HK-2 (cell line): Measurements from ENCODE around the gene LAMA4.
A peak's percentile ranks its signal among the peaks of the same experiment; 100 is the strongest.

Source experiments
- DNase-seq: peaks from one replicate; pipeline ENCODE4 v3.0.0-alpha.2; 2018; ENCODE audit not compliant: unreplicated experiment

LAMA4 gene, protein sequence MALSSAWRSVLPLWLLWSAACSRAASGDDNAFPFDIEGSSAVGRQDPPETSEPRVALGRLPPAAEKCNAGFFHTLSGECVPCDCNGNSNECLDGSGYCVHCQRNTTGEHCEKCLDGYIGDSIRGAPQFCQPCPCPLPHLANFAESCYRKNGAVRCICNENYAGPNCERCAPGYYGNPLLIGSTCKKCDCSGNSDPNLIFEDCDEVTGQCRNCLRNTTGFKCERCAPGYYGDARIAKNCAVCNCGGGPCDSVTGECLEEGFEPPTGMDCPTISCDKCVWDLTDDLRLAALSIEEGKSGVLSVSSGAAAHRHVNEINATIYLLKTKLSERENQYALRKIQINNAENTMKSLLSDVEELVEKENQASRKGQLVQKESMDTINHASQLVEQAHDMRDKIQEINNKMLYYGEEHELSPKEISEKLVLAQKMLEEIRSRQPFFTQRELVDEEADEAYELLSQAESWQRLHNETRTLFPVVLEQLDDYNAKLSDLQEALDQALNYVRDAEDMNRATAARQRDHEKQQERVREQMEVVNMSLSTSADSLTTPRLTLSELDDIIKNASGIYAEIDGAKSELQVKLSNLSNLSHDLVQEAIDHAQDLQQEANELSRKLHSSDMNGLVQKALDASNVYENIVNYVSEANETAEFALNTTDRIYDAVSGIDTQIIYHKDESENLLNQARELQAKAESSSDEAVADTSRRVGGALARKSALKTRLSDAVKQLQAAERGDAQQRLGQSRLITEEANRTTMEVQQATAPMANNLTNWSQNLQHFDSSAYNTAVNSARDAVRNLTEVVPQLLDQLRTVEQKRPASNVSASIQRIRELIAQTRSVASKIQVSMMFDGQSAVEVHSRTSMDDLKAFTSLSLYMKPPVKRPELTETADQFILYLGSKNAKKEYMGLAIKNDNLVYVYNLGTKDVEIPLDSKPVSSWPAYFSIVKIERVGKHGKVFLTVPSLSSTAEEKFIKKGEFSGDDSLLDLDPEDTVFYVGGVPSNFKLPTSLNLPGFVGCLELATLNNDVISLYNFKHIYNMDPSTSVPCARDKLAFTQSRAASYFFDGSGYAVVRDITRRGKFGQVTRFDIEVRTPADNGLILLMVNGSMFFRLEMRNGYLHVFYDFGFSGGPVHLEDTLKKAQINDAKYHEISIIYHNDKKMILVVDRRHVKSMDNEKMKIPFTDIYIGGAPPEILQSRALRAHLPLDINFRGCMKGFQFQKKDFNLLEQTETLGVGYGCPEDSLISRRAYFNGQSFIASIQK (N-terminal part only)

DNA sequence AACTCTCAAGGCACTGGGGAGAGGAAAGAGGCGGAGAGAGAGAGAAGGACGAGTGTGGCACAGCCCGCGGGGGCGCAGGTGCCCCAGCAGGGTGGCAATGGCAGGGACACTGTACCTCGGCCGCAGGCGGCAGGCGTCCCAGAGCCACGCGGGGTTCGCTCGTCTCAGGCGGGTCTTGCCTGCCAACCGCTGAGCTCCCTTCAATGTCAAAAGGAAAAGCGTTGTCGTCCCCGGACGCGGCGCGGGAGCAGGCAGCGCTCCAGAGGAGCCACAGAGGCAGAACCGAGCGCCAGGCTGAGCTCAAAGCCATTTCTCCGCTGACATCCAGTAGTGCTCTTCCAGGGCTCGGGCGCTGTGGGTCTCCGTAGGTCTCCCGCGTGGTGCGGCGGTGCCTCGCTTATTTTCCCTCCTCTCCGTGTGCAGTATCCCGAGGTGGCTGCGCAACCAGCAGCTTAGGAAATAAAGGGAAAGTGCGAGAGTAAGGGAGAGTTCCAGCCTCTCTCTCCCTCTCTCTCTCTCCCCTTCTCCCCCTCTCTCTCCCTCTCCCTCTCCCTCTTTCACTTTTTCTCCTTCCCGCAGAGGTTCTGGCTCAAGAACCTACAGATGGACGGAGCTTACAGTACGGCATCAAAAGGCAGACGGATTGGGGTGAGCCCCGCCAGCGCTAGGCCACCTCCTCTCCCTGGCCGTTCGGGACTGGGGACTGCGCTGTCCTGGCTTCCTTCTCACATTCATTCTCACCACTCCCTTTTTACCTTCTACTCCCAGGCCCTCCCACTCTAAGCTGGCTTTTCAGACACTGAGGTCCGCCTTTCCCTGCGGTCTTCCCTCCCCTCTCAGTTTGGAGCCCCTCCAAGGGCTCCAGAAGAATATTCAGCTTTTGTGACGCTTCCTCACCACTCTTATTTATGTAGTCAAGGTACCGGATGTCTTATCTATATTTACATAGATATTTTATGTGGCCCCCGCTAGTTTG lies at the start of gene LAMA4:
Gene LAMA4 (minus strand): TSS at position 727 of the 976 bp plus-strand sequence. CDS start 417 bp downstream, at position 310.
- DNase-seq, result no peak

GRCh38 chr6:112302142-112302705 lies 47.9 kb upstream of the LAMA4 start:
- DNase-seq, result no peak

- no peak for DNase-seq
These were observed 46.5 kb upstream of the LAMA4 start for GRCh38 chr6:112300896-112301295.

DNA sequence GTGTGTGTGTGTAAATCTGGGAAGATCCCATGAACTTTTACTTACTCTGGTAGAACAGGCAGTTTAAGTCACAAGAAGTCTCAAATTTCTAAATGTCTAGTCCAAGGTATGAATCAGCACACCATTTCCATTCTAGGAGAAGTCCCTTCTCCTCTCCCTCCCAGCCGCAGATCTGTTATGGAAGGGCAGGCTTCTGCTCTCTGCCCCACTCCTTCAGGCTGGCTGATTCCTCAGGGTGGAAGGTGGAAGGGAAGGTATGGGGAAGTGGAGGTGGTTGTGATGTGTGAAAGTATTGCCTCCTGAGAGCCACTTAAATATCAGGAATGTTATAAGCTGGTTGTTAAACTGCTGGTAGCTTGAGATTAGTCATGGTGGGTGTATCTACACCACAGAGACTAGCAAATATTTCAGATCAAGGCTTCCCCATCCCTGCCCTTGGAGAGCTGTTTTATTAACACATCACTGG lies 44.5 kb upstream of the LAMA4 start:
- DNase-seq, result peak; percentile 52

DNA sequence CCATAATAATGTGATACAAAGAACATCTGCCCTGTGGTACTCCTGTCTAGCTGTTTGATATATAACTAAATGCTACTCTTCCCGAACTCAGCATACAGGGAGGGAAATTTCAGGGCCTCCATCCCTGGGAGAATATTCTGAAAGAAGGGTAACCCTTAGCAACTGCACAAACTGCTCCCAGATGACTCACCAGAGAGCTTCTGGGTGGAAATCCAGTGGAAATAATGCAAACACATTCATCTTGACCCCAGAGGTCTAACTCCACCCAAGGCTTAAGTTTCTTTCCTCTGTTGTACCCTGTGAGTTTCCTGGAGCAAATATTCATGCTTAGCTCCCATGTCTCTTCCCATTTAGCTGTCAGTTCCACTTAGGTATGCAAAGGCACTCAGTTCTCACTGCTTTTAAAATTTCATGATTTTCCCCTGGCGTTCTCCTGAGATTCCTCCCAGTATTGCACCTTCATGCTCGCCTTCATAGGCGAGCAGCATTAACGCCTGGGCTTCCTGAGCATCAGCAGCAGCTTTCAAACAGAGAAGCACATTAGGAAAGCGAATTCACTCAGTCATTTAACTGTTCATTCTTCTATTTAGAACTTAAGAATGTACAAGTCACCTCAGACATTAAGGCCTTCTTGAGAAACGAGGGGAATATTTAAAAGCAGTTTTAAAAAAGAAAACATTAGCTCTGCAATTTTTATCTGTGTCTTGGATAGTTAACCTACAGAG lies 43.8 kb upstream of the LAMA4 start:
- no peak for DNase-seq

- DNase-seq, result no peak
These were observed 42.3 kb upstream of the LAMA4 start for GRCh38 chr6:112296694-112297093.

DNA sequence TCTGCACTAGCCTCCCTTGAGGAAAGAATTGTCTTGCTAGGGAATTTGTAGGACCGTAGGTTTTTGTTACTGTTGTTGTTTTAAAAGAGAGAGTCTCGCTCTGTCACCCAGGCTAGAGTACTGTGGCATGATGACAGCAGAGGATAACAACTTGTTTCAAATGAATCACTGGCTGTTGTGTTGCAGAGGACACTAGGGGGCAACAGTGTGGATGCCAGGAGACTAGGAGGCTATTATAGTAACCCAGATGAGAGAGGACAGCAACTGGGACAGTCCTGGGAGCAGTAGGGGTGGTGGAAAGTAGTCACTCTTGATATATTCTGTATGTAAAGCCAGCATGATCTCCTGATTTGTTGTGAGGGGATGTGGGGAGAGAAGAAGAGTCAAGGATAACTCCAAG lies 41.8 kb upstream of the LAMA4 start:
- DNase-seq, result peak; percentile 21

- DNase-seq, result no peak
These were observed 36.9 kb upstream of the LAMA4 start for GRCh38 chr6:112291161-112291762.

- no peak for DNase-seq
These were observed 34.7 kb upstream of the LAMA4 start for GRCh38 chr6:112289038-112289566.

- DNase-seq, result no peak
These were observed 34.1 kb upstream of the LAMA4 start for GRCh38 chr6:112288475-112288874.

DNA sequence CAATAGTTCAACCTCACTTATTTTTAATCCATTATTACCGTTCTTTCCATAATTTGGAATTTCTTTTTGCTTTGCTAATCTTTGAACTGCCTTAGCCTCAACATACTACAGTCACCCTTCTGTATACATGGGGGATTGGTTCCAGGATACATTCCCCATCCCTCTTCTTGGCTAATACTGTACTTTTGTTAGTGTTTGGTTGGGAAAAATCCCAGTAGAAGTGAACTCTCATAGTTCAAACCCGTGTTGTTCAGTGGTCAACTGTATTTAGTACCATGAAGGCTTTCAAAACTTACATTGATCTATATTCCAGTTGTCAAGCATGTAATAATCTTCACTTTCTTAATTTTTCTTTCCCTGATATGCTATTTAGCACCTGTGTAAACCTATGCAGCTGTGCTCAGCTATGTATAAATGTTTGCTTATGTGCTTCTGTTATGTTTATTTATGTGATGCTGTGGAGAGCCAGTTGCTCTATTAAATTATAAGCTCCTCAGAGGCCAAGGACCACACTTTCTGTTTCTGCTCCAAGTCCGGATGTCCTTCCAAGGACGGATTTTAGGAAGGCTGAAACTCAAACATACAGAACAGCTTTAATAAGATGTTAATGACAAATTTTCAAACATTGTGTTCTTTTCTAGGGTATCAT lies 33.3 kb upstream of the LAMA4 start:
- DNase-seq, result no peak

DNA sequence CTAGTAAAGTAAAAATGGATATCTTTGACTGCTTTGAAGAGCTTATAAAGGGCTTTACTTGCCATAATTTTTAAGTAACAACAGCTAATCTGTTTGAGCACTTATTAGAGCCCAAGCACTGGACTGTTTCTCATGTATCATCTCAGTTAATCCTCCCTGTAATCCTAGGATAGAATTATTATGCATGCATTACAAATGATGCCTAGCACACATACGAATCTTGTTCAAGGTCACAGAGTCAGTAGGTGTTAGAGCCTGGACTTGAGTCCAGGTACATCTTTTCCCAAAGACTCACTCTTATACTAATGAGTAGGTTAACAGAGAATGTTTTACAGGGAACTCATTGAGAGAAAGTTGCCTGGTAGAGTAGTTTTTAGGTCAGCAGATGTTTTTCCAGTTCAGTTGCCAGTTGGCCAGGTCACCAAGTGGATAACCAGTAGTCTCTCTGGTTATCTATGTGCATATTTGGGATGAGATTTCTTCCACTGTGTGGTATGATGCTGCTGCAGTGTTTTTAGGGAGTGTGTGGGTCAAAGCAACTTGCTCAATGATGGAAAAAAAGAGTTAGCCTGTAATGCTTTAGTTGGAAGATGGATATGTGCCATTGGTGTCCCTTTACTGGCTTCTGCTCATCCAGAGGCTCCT lies 32.3 kb upstream of the LAMA4 start:
- DNase-seq, result no peak

DNA sequence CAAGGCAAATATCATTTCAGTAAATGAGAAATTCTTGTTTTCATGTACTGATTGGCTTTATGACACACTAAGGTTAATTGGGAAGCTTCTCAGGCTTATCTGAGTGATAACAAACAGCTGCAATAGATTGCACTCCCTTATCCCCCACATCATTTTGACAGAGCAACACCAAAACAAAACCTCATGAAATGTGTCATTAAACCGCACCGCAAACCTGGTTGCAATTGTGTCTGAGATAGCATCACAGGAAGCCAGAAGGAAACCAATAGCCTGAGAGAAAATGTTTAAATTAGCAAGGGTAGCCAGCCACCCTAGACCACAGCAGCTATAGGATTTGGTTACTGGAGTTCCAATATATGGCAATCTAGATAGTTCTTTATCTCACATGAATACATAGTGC lies 31.6 kb upstream of the LAMA4 start:
- no peak for DNase-seq

DNA sequence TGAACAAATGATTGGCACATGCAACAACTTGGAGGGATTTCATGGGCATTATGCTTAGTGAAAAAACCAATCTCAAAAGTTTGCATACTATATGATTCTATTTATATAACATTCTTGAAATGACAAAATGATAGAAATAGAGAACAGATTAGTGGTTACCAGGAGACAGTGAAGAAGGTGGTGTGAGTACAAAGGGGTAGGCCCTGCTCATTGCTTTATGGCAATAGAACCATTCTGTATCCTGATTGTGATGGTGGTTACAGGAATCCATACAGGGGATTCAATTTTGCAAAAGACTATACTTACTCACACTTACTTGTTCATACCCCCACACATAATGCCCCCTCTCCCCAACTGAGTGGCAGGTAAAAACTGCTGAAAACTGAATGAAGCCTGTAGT lies 30.2 kb upstream of the LAMA4 start:
- DNase-seq, result no peak

GRCh38 chr6:112283621-112284020 lies 29.3 kb upstream of the LAMA4 start:
- no peak for DNase-seq

DNA sequence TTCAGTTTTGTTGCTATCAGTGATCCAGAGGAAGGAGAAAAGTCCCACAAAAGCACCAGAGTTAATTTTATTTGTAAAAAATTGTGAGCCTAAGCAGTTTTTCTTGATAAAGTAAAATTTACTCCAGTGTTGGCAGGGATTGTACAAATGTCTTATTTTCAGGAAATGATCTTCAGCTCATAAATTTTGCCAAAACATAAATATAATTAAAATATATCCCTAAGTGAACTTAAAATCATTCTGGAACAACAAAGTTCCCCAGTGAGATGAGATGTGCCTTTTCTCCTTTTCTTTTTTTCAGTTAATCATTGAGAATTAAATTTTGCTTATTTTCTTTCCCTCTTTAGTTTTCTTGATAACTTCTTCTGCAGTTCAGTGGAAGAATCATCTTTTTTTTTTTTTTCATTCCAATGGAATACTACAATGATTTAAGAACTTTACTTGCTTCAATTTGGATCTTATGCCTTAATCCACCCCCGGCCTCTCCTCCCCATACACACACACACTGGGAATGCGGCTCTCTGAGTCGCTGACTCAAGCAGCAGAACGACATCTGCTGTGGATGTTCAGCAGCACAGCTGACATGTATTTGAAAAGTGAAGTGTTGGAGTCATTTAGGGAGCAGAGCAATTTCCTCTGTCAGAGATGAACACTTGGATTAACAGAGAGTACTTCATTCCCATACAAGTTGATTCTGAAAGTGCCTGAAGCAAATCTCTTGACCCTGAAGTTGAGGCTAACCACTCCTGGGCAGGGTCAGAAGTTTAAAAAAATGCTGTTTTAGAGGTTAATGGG lies 27.7 kb upstream of the LAMA4 start:
- peak; percentile 25 for DNase-seq
